Choroid plexus epithelial cell (primary cell): ENCODE results near the gene KBTBD8.

ENCODE experiments used
- DNase-seq: peaks from one replicate; pipeline ENCODE4 v3.0.0-alpha.2; 2010; ENCODE audit warnings: low read depth
- H3K4me3 ChIP-seq: 2 replicates; pipeline ENCODE4 v1.5.1; 2011; ENCODE audit warnings: low read depth, mild to moderate bottlenecking, control low read depth, low read length, moderate library complexity
- CTCF ChIP-seq: conservative IDR thresholded peaks from 2 replicates; pipeline ENCODE4 v1.5.1; 2011; ENCODE audit warnings: low read depth, mild to moderate bottlenecking, control low read depth, inconsistent platforms, low read length, moderate library complexity

Gene KBTBD8

DNA sequence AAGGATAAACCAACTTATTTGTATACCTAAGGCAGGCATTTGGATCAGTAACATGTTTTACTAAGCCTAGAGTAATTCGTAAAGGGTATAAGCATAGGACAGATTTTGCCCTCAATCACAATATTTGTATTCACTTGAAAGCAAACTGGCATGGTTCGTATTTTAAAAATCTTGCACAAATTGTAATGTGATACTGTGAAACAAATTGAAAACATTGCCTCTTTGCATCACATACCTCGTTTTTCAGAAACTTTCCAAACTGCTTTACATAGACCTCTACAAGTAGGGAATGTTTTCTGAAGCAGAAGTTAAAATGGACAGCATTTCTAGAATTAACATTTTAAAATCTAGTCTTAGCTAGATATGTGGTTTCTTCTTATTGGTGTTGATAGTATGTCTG is 11.6 kb downstream of the KBTBD8 start:
- no peak for TF ChIP-seq CTCF
- DNase-seq: no peak
- no peak overlapping the region for H3K4me3 ChIP-seq

- no peak overlapping the region for H3K4me3 ChIP-seq
- no peak for TF ChIP-seq CTCF
- DNase-seq: no peak
Observed at GRCh38 chr3:67011414-67012131, 13.5 kb downstream of the KBTBD8 start.

DNA sequence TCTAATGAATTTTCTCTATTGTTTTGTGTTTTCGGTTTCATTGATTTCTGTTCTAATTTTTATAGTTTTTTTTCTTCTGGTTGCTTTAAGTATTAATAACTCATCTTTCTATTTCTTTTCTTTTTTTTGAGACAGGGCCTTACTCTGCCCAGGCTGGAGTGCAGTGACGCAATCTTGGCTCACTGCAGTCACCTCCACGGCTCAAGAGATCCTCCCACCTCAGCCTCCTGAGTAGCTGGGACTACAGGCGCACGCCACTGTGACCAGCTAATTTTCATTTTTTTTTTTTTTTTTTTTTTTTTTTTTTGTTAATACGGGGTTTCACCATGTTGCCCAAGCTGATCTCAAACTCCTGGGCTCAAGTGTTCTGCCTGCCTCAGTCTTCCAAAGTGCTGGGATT is 14.5 kb downstream of the KBTBD8 start:
- TF ChIP-seq CTCF: no peak
- no peak for DNase-seq
- no peak overlapping the region for H3K4me3 ChIP-seq

DNA sequence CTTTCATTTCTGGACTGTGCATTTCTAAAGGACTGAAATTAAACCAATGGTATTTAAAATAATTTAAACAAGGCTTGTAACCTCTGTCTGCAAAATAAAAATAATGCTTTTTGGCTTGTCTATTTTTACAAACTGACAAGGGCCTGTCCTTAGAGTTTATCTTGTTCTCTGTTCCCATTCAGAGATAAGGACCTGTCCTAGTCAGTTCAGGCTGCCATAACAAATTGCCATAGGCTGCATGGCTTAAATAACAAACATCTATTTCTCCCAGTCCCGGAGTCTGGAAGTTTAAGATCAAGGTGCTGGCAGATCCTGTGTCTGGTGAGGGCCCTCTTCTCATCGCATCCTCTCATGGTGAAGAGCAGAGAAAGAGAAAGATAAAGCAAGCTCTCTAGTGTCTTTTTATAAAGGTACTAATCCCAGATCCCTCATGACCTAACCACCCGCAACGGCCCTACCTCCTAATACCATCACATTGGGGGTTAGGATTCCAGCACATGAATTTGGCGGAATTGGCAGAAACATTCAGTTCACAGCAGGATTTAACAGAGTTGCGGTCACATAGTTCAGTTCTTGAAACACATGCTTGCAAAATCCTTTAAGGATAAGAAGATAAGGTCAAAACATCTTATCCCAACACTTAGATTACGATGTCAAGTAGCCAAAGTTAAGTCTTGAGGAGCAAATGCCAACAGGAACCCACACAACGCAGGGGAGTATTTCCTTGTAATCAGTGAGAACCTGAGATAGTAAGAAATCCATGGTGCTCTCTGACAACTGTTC is 17.8 kb downstream of the KBTBD8 start:
- H3K4me3 ChIP-seq: no peak overlapping the region
- TF ChIP-seq CTCF: no peak
- no peak for DNase-seq

DNA sequence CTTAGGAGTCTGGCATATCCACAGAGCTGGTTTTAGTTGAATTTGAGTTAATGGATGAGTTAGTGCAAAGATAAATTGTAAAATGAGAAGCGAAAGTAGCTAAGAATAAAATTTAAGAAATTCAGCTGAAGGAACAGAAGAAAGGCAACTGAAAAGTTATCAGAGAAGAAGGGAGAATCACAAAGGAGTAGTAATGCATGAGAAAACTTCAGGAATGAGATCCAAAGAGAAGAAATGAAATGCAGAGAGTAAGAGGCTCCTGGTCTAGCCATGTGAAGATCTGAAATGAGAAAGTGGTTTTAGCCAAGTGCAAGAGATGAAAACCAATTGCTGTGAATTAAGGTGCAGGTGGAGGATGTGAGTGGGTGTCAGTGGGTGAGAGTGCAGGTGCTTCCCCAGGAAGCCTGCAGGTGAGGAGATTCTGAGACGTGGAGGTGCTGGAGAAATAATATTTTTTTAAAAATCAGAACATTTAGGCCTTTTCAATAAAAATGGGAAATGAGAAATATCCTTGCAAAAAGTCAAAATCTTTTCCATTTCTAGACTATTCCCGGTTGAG is 18.5 kb downstream of the KBTBD8 start:
- no peak overlapping the region for H3K4me3 ChIP-seq
- DNase-seq: no peak
- TF ChIP-seq CTCF: no peak

DNA sequence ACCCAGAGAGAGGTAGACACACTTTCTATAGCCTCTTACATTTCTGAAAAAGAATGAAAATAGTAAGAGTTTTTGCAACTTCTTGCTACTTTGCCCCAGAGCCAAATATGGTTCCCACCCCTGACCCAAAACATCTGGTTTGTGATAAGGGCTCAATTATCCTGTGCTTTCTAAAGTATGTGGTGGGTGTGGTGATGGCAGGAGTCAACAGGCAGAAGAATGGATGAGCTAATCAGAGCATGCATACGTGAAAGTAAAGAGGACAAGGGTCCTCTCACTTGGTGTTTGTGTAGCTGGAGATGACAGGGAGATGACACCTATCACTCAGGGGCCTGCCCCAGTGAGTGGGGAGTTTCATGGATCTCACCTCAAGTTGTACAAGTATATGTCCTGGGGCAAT is 19.1 kb downstream of the KBTBD8 start:
- peak; percentile 68 for DNase-seq
- TF ChIP-seq CTCF: no peak
- H3K4me3 ChIP-seq: no peak overlapping the region
